CD4-positive, alpha-beta T cell (primary cell): Measurements from ENCODE around the gene DLG5. TPM values are rescaled to one million over a fixed set of nuclear protein-coding genes. Genes with fewer than 3 reads are reported as not detected.

ENCODE experiments used
- ATAC-seq: fragments of 200-7000 bp; cut with Tn5 transposase; one replicate; pipeline ENCODE4 v1.10.0; 2022; ENCODE audit warnings: mild to moderate bottlenecking; ENCODE audit not compliant: poor library complexity
- CTCF ChIA-PET: fragments of 350-600 bp; sonication (Branson Sonifier 250); formaldehyde crosslinking; loops from one replicate; lab custom pipeline; 2021; ENCODE audit warnings: antibody characterized with exemption, inconsistent platforms; lab: Charles Lee
- POLR2A ChIA-PET: fragments of 350-600 bp; sonication (Branson Sonifier 250); formaldehyde crosslinking; loops from one replicate; lab custom pipeline; 2021; ENCODE audit warnings: antibody characterized with exemption, inconsistent platforms; lab: Charles Lee
- DNase-seq, 14 experiments: peaks; one replicate each; pipeline ENCODE4 v3.0.0-alpha.2; 2013 to 2020; ENCODE audit warnings: mixed read lengths in 2 of 14
- H3K27ac ChIP-seq, 2 donors: one replicate each; pipeline versions ENCODE4 v1.5.1 to v1.7.0; 2013; ENCODE audit warnings: low read length in 2 of 2, low read depth in 1 of 2, mild to moderate bottlenecking in 1 of 2
- H3K27me3 ChIP-seq, 2 experiments: 1 replicate in 1 of 2; 2 replicates in 1 of 2; pipeline versions ENCODE4 v1.6.1 to v1.7.0; 2013; ENCODE audit warnings: low read length in 2 of 2, control low read depth in 1 of 2, mild to moderate bottlenecking in 1 of 2, moderate library complexity in 1 of 2; ENCODE audit not compliant: insufficient read depth in 2 of 2, control insufficient read depth in 1 of 2
- H3K36me3 ChIP-seq: one replicate; pipeline ENCODE4 v1.6.1; 2013; ENCODE audit warnings: low read length, control low read depth; ENCODE audit not compliant: insufficient read depth
- H3K4me1 ChIP-seq: one replicate; pipeline ENCODE4 v1.6.1; 2013; ENCODE audit warnings: low read length, control low read depth; ENCODE audit not compliant: insufficient read depth
- H3K4me3 ChIP-seq: one replicate; pipeline ENCODE4 v1.5.1; 2013; ENCODE audit warnings: mild to moderate bottlenecking, low read length, moderate library complexity
- H3K9me3 ChIP-seq, 2 experiments: 1 replicate in 1 of 2; 2 replicates in 1 of 2; pipeline versions ENCODE4 v1.6.1 to v1.7.0; 2013; ENCODE audit warnings: low read length in 2 of 2, mild to moderate bottlenecking in 2 of 2, control low read depth in 1 of 2, moderate library complexity in 1 of 2; ENCODE audit not compliant: control insufficient read depth in 1 of 2, insufficient read depth in 1 of 2
- H3K27ac Mint-ChIP-seq: one replicate; pipeline ENCODE4 v1.8.0; 2020; ENCODE audit warnings: mixed read lengths
- H3K27me3 Mint-ChIP-seq: one replicate; pipeline ENCODE4 v1.8.0; 2021; ENCODE audit warnings: mixed read lengths
- H3K36me3 Mint-ChIP-seq: one replicate; pipeline ENCODE4 v1.8.0; 2021; ENCODE audit warnings: low read depth, mixed read lengths
- H3K4me1 Mint-ChIP-seq: one replicate; pipeline ENCODE4 v1.8.0; 2021; ENCODE audit warnings: low read depth, mixed read lengths
- H3K4me3 Mint-ChIP-seq: one replicate; pipeline ENCODE4 v1.8.0; 2020; ENCODE audit warnings: mild to moderate bottlenecking, mixed read lengths
- H3K9me3 Mint-ChIP-seq: one replicate; pipeline ENCODE4 v1.8.0; 2020; ENCODE audit warnings: mixed read lengths
- CTCF ChIP-seq: fragments of 200-600 bp; IDR thresholded peaks from one replicate; pipeline ENCODE4 v1.8.0; 2022; ENCODE audit warnings: antibody characterized with exemption, mild to moderate bottlenecking
- intact Hi-C, 2 experiments: fragments of 100-400 bp; cut with DNase I in 1 of 2; cut with micrococcal nuclease in 1 of 2; formaldehyde crosslinking; loops; one replicate each; pipeline versions ENCODE4 v1.15.1 to v1.9.0; 2023 to 2025; cut with DNase I, micrococcal nuclease
- total RNA-seq, 174 experiments: library from RNA in 2 of 174; stranded (reverse) in 2 of 174; gene quantifications; one replicate each; pipeline ENCODE4 v1.2.3 and lab custom pipeline; 2021 to 2026

The DLG5 gene
- total RNA-seq, 2 experiments from 2014 or later: 7.1 to 7.4 TPM

- Mint-ChIP-seq H3K27me3 (no peaks in the 10 kb centered on the region), H3K4me3 (no peak overlapping the region), H3K36me3 (no peaks in the 10 kb centered on the region), H3K27ac (no peak overlapping the region), H3K9me3 (no peaks in the 10 kb centered on the region), H3K4me1 (peaks cover 11% of the 10 kb centered on the region)
- H3K9me3 ChIP-seq: no peaks in the 10 kb centered on the region
- DNase-seq: no peak
- POLR2A ChIA-PET: no interaction called here
- intact Hi-C loops: no loop called here
- TF ChIP-seq CTCF: no peak
- CTCF ChIA-PET: no interaction called here
- H3K4me1 ChIP-seq: peaks cover 29% of the 10 kb centered on the region
- no peak overlapping the region for H3K27ac ChIP-seq
- no peaks in the 10 kb centered on the region for H3K36me3 ChIP-seq
- no peak overlapping the region for H3K4me3 ChIP-seq
- no peaks in the 10 kb centered on the region for H3K27me3 ChIP-seq
- ATAC-seq: no peak
Observed at GRCh38 chr10:77829356-77829755, 97.2 kb downstream of the DLG5 start.

GRCh38 chr10:77828377-77828776 lies 98.2 kb downstream of the DLG5 start:
- Mint-ChIP-seq H3K36me3 (no peaks in the 10 kb centered on the region), H3K27ac (no peak overlapping the region), H3K4me3 (no peak overlapping the region), H3K4me1 (peaks cover 10% of the 10 kb centered on the region), H3K9me3 (no peaks in the 10 kb centered on the region), H3K27me3 (no peaks in the 10 kb centered on the region)
- H3K27me3 ChIP-seq: no peaks in the 10 kb centered on the region
- peaks cover 20% of the 10 kb centered on the region for H3K4me1 ChIP-seq
- no peaks in the 10 kb centered on the region for H3K36me3 ChIP-seq
- no peak overlapping the region for H3K27ac ChIP-seq
- H3K9me3 ChIP-seq: no peaks in the 10 kb centered on the region
- intact Hi-C loops: no loop called here
- H3K4me3 ChIP-seq: no peak overlapping the region
- ChIA-PET CTCF (no interaction called here), POLR2A (no interaction called here)
- no peak for ATAC-seq
- TF ChIP-seq CTCF: no peak
- DNase-seq: no peak

GRCh38 chr10:77827366-77827765 lies 99.2 kb downstream of the DLG5 start:
- Histone ChIP-seq H3K36me3 (no peaks in the 10 kb centered on the region), H3K4me3 (no peak overlapping the region), H3K27ac (no peak overlapping the region), H3K9me3 (no peaks in the 10 kb centered on the region), H3K27me3 (no peaks in the 10 kb centered on the region), H3K4me1 (peaks cover 10% of the 10 kb centered on the region)
- ATAC-seq: no peak
- Mint-ChIP-seq H3K9me3 (no peaks in the 10 kb centered on the region), H3K27ac (no peak overlapping the region), H3K4me3 (no peak overlapping the region), H3K4me1 (peaks cover 6% of the 10 kb centered on the region), H3K36me3 (no peaks in the 10 kb centered on the region), H3K27me3 (no peaks in the 10 kb centered on the region)
- ChIA-PET CTCF (interaction anchor here (1.0 kb wide), 1 partner anchor 10 kb away, joined by 3 read pairs; no protein-coding TSS in a partner anchor), POLR2A (interaction anchor here (0.6 kb wide), 1 partner anchor 8 kb away, joined by 3 read pairs; no protein-coding TSS in a partner anchor)
- intact Hi-C loops: no loop called here
- no peak for TF ChIP-seq CTCF
- DNase-seq: no peak
